HFF-Myc (cell line): ENCODE measurements around the gene LRRC18.

ENCODE experiments used
- DNase-seq: peaks from one replicate; pipeline ENCODE4 v3.0.0-alpha.2; 2011; ENCODE audit warnings: low read depth; ENCODE audit errors: extremely low read depth
- H3K4me3 ChIP-seq: replicated peaks from 2 replicates; pipeline ENCODE4 v1.5.1; 2011; ENCODE audit warnings: low read depth, mild to moderate bottlenecking, control low read depth, low read length
- TF ChIP-seq, protein P1 (sequence below): IDR thresholded peaks from 2 replicates; pipeline ENCODE4 v1.5.1; 2012; ENCODE audit warnings: mild to moderate bottlenecking, low read depth, low read length, control low read depth; ENCODE audit errors: missing control alignments

The LRRC18 gene

DNA sequence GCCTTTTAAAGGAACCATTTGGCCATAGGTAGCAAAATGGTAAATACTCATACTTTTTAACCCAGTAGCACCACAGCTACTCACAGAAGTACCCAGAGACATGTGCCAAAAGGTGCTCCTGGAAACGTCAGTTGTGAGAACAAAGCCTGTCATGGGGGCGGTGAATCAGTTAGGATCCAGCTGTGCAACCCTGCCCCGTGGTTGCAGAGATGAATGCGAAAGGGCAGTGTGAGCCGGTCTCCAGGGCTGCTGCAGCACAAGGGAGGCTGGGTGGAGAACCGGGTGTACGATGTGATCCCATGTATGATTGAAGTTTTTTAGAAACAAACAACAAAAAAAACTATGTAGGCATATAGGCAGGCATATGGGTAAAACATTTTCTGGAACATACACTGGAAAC, 1.3 kb upstream of the LRRC18 start:
- H3K4me3 ChIP-seq = no peak overlapping the region
- TF ChIP-seq, protein P1, sequence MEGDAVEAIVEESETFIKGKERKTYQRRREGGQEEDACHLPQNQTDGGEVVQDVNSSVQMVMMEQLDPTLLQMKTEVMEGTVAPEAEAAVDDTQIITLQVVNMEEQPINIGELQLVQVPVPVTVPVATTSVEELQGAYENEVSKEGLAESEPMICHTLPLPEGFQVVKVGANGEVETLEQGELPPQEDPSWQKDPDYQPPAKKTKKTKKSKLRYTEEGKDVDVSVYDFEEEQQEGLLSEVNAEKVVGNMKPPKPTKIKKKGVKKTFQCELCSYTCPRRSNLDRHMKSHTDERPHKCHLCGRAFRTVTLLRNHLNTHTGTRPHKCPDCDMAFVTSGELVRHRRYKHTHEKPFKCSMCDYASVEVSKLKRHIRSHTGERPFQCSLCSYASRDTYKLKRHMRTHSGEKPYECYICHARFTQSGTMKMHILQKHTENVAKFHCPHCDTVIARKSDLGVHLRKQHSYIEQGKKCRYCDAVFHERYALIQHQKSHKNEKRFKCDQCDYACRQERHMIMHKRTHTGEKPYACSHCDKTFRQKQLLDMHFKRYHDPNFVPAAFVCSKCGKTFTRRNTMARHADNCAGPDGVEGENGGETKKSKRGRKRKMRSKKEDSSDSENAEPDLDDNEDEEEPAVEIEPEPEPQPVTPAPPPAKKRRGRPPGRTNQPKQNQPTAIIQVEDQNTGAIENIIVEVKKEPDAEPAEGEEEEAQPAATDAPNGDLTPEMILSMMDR = no peak
- DNase-seq = no peak

DNA sequence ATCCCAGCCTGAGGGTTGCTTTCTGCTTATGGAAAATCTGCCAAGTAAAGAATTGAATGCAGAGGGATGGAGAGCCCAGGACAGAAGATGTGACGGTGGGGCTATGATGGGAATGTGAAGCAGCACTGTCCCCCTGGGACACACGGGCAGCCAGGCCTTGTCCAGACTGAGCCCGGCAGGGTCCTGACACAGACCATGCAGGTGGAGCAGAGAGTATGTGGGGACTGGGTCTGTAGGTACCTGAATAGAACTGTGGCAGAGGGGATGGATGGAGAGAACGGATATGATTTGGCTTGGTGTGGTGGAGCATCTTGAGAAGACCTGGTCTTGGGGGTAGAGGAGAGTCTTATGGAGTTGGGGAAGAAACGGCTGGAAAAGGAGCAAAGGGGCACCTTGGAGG, 732 bp upstream of the LRRC18 start:
- TF ChIP-seq, protein P1 = no peak
- no peak for DNase-seq

DNA sequence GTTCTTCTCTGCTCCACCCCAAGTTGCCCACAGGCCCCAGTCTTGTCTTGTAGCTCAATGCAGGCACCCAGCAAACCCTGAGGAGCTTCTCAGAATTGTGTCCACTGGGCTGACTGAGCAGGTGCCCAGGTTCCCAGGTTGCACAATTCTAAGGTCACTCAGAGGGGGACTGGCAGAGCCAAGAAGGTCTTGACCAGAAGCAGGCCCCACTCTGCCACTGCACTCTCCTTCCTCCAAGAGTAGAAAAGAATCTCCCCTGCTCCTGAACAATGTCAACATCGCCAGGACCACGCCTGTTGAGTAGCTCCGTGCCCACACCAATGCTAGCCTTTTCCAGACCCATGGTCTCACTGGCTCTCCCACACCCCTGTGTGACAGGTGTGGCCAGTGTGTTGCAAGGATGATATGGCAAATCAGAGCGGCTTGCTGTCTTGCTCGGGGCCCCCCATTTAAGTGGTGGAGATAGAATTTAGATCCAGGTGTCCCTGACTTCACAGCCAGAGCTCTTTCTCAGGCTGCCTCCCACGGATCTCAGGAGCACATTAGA, 577 bp downstream of the LRRC18 start:
- DNase-seq = no peak
- TF ChIP-seq, protein P1 = no peak
- no peak overlapping the region for H3K4me3 ChIP-seq

More for the DNA sequence above, 732 bp upstream of the LRRC18 start:
- H3K4me3 ChIP-seq = no peak overlapping the region

DNA sequence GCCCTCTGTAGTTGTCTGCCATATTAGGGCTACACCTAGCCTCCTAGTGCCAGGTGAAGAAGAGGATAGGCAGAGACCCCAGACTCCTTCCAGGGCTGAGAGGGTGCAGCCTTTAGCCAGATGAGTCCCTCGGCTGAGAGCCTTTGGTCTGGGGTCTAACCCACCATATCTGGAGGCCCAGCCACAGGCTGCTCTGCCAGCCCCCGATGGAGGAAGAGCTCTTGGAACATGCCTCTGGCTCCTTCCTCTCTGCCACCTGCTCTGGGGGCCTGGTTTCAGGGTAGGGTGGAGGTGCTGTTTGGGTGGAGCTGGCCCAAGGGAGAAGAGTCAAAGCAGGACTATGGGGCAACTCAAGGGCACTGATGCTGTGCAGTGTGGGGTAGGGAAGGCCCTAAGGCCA, 1.4 kb downstream of the LRRC18 start:
- TF ChIP-seq, protein P1 = no peak
- no peak overlapping the region for H3K4me3 ChIP-seq
- no peak for DNase-seq

DNA sequence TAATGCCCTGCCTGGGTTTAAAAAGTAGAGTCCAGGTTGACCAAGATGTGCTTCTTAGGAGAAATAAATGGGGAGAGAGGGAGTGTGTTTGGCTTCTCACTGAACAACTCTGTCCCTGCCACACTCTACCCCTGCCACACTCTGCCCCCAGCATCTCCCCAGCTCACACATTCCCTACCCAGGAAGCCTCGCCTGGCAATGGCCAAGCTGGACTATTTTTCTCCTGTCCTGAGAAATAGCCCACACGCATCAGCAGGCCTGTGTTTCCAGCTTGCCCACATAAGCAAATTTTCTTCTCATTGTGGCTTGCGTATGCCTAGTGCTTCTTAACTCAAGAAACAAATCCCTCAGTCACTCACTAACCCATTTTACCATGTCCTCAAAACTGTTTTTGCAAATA, 1.8 kb downstream of the LRRC18 start:
- H3K4me3 ChIP-seq = no peak overlapping the region
- TF ChIP-seq, protein P1 = no peak
- no peak for DNase-seq

DNA sequence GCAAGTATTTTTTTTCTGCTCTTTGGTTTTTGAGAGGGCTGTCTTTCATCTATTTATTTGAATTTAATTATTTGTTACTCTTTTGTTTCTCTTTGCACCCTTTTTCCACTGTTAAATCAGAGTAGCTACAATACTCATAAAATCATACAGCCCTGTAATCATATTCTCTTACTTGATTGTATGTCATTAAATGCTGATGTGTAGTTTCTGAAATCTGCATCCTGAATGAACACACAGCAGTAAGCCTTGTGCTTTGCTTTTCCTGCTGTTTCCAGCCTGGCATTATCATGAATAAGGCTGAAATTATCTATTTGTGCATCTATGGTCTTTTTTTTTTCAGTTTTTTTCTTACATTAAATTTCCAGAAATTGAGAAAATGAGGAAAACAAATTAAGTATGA, 4.1 kb downstream of the LRRC18 start:
- DNase-seq = no peak
- no peak overlapping the region for H3K4me3 ChIP-seq
- TF ChIP-seq, protein P1 = no peak
